ENCODE measurements around the gene ADCY1.

The ADCY1 gene

DNA sequence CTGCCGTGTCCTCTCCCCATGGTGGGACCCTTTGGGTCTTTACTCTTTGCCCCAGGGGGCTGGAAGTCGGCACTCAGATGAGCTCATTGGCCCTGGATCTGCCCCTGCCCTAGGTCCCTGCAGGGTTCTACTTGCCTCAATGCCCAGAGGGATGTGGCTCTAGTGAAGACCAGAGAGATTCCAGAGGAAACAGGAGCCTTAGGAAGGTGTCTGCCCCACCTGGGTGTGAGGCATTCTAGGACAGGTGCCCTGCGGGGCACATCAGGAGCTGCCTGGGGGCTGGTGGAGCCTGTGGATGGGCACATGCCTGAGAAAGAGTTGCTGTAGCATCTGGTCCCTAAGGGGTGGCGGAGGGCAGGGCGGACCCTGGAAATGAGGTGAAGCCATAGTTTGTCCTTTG, 128.6 kb downstream of the ADCY1 start:
- no peaks in the 10 kb centered on the region for H3K36me3 ChIP-seq (ENCODE audit: insufficient read depth, low read length)
- no peak overlapping the region for H3K4me3 ChIP-seq (ENCODE audit: low read length, poor library complexity, severe bottlenecking)
- no peaks in the 10 kb centered on the region for H3F3A ChIP-seq (ENCODE audit: low read depth)
- no peaks in the 10 kb centered on the region for H3K4me1 ChIP-seq (ENCODE audit: insufficient read depth, low read length, poor library complexity, severe bottlenecking)
- H3K9ac ChIP-seq (ENCODE audit: low read depth, low read length, poor library complexity, severe bottlenecking), result no peak overlapping the region
- TF ChIP-seq, protein P1, sequence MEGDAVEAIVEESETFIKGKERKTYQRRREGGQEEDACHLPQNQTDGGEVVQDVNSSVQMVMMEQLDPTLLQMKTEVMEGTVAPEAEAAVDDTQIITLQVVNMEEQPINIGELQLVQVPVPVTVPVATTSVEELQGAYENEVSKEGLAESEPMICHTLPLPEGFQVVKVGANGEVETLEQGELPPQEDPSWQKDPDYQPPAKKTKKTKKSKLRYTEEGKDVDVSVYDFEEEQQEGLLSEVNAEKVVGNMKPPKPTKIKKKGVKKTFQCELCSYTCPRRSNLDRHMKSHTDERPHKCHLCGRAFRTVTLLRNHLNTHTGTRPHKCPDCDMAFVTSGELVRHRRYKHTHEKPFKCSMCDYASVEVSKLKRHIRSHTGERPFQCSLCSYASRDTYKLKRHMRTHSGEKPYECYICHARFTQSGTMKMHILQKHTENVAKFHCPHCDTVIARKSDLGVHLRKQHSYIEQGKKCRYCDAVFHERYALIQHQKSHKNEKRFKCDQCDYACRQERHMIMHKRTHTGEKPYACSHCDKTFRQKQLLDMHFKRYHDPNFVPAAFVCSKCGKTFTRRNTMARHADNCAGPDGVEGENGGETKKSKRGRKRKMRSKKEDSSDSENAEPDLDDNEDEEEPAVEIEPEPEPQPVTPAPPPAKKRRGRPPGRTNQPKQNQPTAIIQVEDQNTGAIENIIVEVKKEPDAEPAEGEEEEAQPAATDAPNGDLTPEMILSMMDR (conservative IDR thresholded peaks at IDR 0.05; ENCODE audit: low read length), result no peak
- no peak for TF ChIP-seq EZH2phosphoT487 (IDR thresholded peaks at IDR 0.05; ENCODE audit: borderline replicate concordance)
- no peaks in the 10 kb centered on the region for H3K79me2 ChIP-seq (ENCODE audit: insufficient read depth, low read length)
- no peaks in the 10 kb centered on the region for H3K9me2 ChIP-seq (replicated peaks; ENCODE audit: low read depth, low read length)
- no peaks in the 10 kb centered on the region for H3K9me3 ChIP-seq (ENCODE audit: insufficient read depth, low read depth, low read length)
- no peak overlapping the region for H2AFZ ChIP-seq (ENCODE audit: low read length)
- H4K20me1 ChIP-seq (ENCODE audit: insufficient read depth, low read length, poor library complexity, severe bottlenecking), result no peaks in the 10 kb centered on the region
- no peaks in the 10 kb centered on the region for H3K27me3 ChIP-seq (ENCODE audit: insufficient read depth, low read length, poor library complexity, severe bottlenecking)
- H3K4me2 ChIP-seq (ENCODE audit: low read depth, low read length, poor library complexity, severe bottlenecking), result no peak overlapping the region

DNA sequence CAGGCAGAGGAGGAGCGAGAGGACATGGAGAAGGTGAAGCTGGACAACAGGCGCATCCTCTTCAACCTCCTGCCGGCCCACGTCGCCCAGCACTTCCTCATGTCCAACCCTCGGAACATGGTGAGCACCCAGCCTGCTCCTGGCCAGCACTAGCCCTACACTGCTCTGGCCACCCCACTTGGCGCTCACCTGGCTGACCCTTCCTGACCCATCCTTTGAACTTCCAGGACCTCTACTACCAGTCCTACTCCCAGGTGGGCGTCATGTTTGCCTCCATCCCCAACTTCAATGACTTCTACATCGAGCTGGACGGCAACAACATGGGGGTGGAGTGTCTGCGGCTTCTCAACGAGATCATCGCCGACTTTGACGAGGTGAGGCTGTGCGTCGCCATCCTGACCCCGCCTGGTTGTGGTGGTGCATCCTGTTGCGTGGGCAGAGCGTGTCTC, 129.2 kb downstream of the ADCY1 start:
- Histone ChIP-seq H3K4me2 (ENCODE audit: low read depth, low read length, poor library complexity, severe bottlenecking) (no peak overlapping the region), H3K27me3 (ENCODE audit: insufficient read depth, low read length, poor library complexity, severe bottlenecking) (no peaks in the 10 kb centered on the region)

DNA sequence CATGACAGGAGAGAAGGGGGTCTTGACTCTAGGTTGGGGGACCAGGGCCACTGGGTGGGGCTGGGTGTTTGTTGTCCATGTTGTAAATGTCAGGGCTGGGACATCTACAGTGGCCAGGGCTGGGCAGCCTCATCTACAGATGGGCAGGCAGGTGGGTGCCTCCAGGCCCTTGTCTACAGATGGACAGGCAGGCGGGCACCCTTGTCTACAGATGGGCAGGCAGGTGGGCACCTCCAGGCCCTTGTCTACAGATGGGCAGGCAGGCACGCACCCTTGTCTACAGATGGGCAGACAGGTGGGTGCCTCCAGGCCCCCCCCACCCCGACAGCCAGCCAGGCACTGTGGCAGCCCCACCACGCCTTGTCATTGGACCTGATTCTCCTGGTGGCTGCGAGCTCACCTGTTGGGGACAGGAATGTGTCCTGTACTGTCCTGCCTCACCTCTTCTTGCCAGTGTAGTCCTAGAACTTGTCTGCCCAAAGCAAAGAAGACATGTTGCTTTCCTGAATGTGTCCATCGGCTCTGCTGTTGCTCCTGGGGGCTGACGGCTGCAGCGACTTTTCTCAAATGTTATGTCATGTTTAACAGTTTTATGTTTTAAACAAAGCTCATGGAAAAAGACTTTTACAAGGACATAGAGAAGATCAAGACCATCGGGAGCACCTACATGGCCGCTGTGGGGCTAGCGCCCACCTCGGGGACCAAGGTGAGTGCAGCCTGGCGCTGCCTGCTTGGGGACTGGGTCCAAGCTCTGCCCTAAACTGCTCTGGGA, 129.9 kb downstream of the ADCY1 start:
- H3K9me3 ChIP-seq (ENCODE audit: insufficient read depth, low read depth, low read length), result no peaks in the 10 kb centered on the region
- no peak overlapping the region for H3K4me3 ChIP-seq (ENCODE audit: low read length, poor library complexity, severe bottlenecking)
- no peaks in the 10 kb centered on the region for H3K27me3 ChIP-seq (ENCODE audit: insufficient read depth, low read length, poor library complexity, severe bottlenecking)
- no peak overlapping the region for H2AFZ ChIP-seq (ENCODE audit: low read length)
- H3F3A ChIP-seq (ENCODE audit: low read depth), result no peaks in the 10 kb centered on the region
- no peaks in the 10 kb centered on the region for H4K20me1 ChIP-seq (ENCODE audit: insufficient read depth, low read length, poor library complexity, severe bottlenecking)
- H3K4me2 ChIP-seq (ENCODE audit: low read depth, low read length, poor library complexity, severe bottlenecking), result no peak overlapping the region
- H3K9ac ChIP-seq (ENCODE audit: low read depth, low read length, poor library complexity, severe bottlenecking), result no peak overlapping the region
- H3K4me1 ChIP-seq (ENCODE audit: insufficient read depth, low read length, poor library complexity, severe bottlenecking), result no peaks in the 10 kb centered on the region
- no peak for TF ChIP-seq EZH2phosphoT487 (IDR thresholded peaks at IDR 0.05; ENCODE audit: borderline replicate concordance)
- TF ChIP-seq, protein P1 (conservative IDR thresholded peaks at IDR 0.05; ENCODE audit: low read length), result no peak
- H3K9me2 ChIP-seq (replicated peaks; ENCODE audit: low read depth, low read length), result no peaks in the 10 kb centered on the region
- H3K79me2 ChIP-seq (ENCODE audit: insufficient read depth, low read length), result no peaks in the 10 kb centered on the region
- H3K36me3 ChIP-seq (ENCODE audit: insufficient read depth, low read length), result no peaks in the 10 kb centered on the region

More for the DNA sequence above, 129.2 kb downstream of the ADCY1 start:
- H2AFZ ChIP-seq (ENCODE audit: low read length), result no peak overlapping the region
- H3K36me3 ChIP-seq (ENCODE audit: insufficient read depth, low read length), result no peaks in the 10 kb centered on the region
- H3K79me2 ChIP-seq (ENCODE audit: insufficient read depth, low read length), result no peaks in the 10 kb centered on the region
- H3K4me1 ChIP-seq (ENCODE audit: insufficient read depth, low read length, poor library complexity, severe bottlenecking), result no peaks in the 10 kb centered on the region
- H3F3A ChIP-seq (ENCODE audit: low read depth), result no peaks in the 10 kb centered on the region
- no peaks in the 10 kb centered on the region for H3K9me2 ChIP-seq (replicated peaks; ENCODE audit: low read depth, low read length)
- no peaks in the 10 kb centered on the region for H4K20me1 ChIP-seq (ENCODE audit: insufficient read depth, low read length, poor library complexity, severe bottlenecking)
- H3K4me3 ChIP-seq (ENCODE audit: low read length, poor library complexity, severe bottlenecking), result no peak overlapping the region
- no peaks in the 10 kb centered on the region for H3K9me3 ChIP-seq (ENCODE audit: insufficient read depth, low read depth, low read length)
- TF ChIP-seq EZH2phosphoT487 (IDR thresholded peaks at IDR 0.05; ENCODE audit: borderline replicate concordance), result no peak
- TF ChIP-seq, protein P1 (conservative IDR thresholded peaks at IDR 0.05; ENCODE audit: low read length), result no peak
- no peak overlapping the region for H3K9ac ChIP-seq (ENCODE audit: low read depth, low read length, poor library complexity, severe bottlenecking)

Measured in Loucy (cell line).